GM21717 (cell line): ENCODE results near the gene ENTHD1.

Experiments
- ATAC-seq: cut with Tn5 transposase; IDR thresholded peaks from one replicate; pipeline ENCODE4 v1.9.1; 2021; ENCODE audit warnings: mild to moderate bottlenecking, moderate library complexity; ENCODE audit not compliant: unreplicated experiment

ENTHD1 gene

GRCh38 chr22:39800790-39801520 is 92.6 kb downstream of the ENTHD1 start:
- ATAC-seq: no peak

- ATAC-seq: no peak
Observed at GRCh38 chr22:39797528-39798147, 95.9 kb downstream of the ENTHD1 start.

- ATAC-seq: no peak
Observed at GRCh38 chr22:39789788-39790187, 103.8 kb downstream of the ENTHD1 start.

- ATAC-seq: no peak
Observed at GRCh38 chr22:39785232-39785631, 108.3 kb downstream of the ENTHD1 start.

- ATAC-seq: no peak
Observed at GRCh38 chr22:39777716-39778454, 115.7 kb downstream of the ENTHD1 start.

- no peak for ATAC-seq
Observed at GRCh38 chr22:39776295-39777009, 117.1 kb downstream of the ENTHD1 start.

GRCh38 chr22:39773976-39774539 is 119.5 kb downstream of the ENTHD1 start:
- no peak for ATAC-seq

- ATAC-seq: no peak
Observed at GRCh38 chr22:39773503-39773902, 120.1 kb downstream of the ENTHD1 start.

- no peak for ATAC-seq
Observed at GRCh38 chr22:39771486-39771885, 122.1 kb downstream of the ENTHD1 start.

GRCh38 chr22:39765661-39766060 is 127.9 kb downstream of the ENTHD1 start:
- no peak for ATAC-seq

GRCh38 chr22:39765046-39765445 is 128.5 kb downstream of the ENTHD1 start:
- no peak for ATAC-seq

GRCh38 chr22:39763276-39763675 is 130.3 kb downstream of the ENTHD1 start:
- no peak for ATAC-seq

- ATAC-seq: no peak
Observed at GRCh38 chr22:39750759-39751158, 142.8 kb downstream of the ENTHD1 start.

GRCh38 chr22:39748877-39749276 is 144.7 kb downstream of the ENTHD1 start:
- ATAC-seq: no peak

- no peak for ATAC-seq
Observed at GRCh38 chr22:39746600-39747262, 146.8 kb downstream of the ENTHD1 start.

GRCh38 chr22:39745789-39746188 is 147.8 kb downstream of the ENTHD1 start:
- ATAC-seq: no peak

GRCh38 chr22:39744353-39744752 is 149.2 kb downstream of the ENTHD1 start:
- no peak for ATAC-seq

- no peak for ATAC-seq
Observed at GRCh38 chr22:39743935-39744334, 149.6 kb downstream of the ENTHD1 start.

GRCh38 chr22:39739338-39740027 is 154.1 kb downstream of the ENTHD1 start:
- no peak for ATAC-seq

GRCh38 chr22:39738746-39739145 is 154.8 kb downstream of the ENTHD1 start:
- no peak for ATAC-seq
